HG03565 (cell line): ENCODE measurements around the gene UBR1.
"Not testable (repeated sequence)": the region's sequence is repeated elsewhere in the genome, so short reads cannot be mapped to it uniquely, and the experiment has no call there.

ENCODE experiments used
- ATAC-seq: cut with Tn5 transposase; IDR thresholded peaks from one replicate; pipeline ENCODE4 v1.9.1; 2021; ENCODE audit warnings: mild to moderate bottlenecking, moderate library complexity; ENCODE audit not compliant: unreplicated experiment

UBR1 gene

GRCh38 chr15:42979113-42979512 lies 126.7 kb downstream of the UBR1 start:
- not testable (repeated sequence) for ATAC-seq

- no peak for ATAC-seq
These were observed 131.5 kb downstream of the UBR1 start for GRCh38 chr15:42974202-42974862.

- no peak for ATAC-seq
These were observed 132.7 kb downstream of the UBR1 start for GRCh38 chr15:42973114-42973513.

- ATAC-seq: no peak
These were observed 134.0 kb downstream of the UBR1 start for GRCh38 chr15:42971830-42972229.

GRCh38 chr15:42964476-42964875 lies 141.4 kb downstream of the UBR1 start:
- ATAC-seq: no peak

GRCh38 chr15:42955518-42955917 lies 150.3 kb downstream of the UBR1 start:
- no peak for ATAC-seq

- ATAC-seq: no peak
These were observed 151.5 kb downstream of the UBR1 start for GRCh38 chr15:42954291-42954690.

GRCh38 chr15:42948898-42949297 lies 156.9 kb downstream of the UBR1 start:
- not testable (repeated sequence) for ATAC-seq

- no peak for ATAC-seq
These were observed 165.3 kb downstream of the UBR1 start for GRCh38 chr15:42940527-42940926.

- ATAC-seq: no peak
These were observed 166.0 kb downstream of the UBR1 start for GRCh38 chr15:42939841-42940240.

- no peak for ATAC-seq
These were observed 168.7 kb downstream of the UBR1 start for GRCh38 chr15:42937143-42937542.

GRCh38 chr15:42933886-42934667 lies 171.8 kb downstream of the UBR1 start:
- ATAC-seq: no peak

GRCh38 chr15:42932833-42933515 lies 172.9 kb downstream of the UBR1 start:
- no peak for ATAC-seq

- no peak for ATAC-seq
These were observed 173.9 kb downstream of the UBR1 start for GRCh38 chr15:42931702-42932486.

GRCh38 chr15:42929306-42929848 lies 176.5 kb downstream of the UBR1 start:
- no peak for ATAC-seq

GRCh38 chr15:42921342-42921731 lies 184.5 kb downstream of the UBR1 start:
- no peak for ATAC-seq

GRCh38 chr15:42920519-42921341 lies 185.1 kb downstream of the UBR1 start, which contains the start of gene TTBK2:
Gene TTBK2 (minus strand): TSS chr15:42920778. CDS start chr15:42878617, 42,161 bp downstream.
- ATAC-seq: peak; percentile 82

GRCh38 chr15:42919799-42920518 lies 185.9 kb downstream of the UBR1 start:
- ATAC-seq: peak; percentile 16

GRCh38 chr15:42919308-42919707 lies 186.5 kb downstream of the UBR1 start:
- no peak for ATAC-seq
